Mesodermal cell (in vitro differentiated cells): ENCODE data around the gene ALKBH7.
"Not testable (repeated sequence)": the region's sequence is repeated elsewhere in the genome, so short reads cannot be mapped to it uniquely, and the experiment has no call there.

Experiments used
- H3K27ac ChIP-seq: 2 replicates; pipeline ENCODE4 v1.7.0; 2013; ENCODE audit warnings: mild to moderate bottlenecking, low read depth, low read length, moderate library complexity; ENCODE audit not compliant: severe bottlenecking
- H3K36me3 ChIP-seq: 2 replicates; pipeline ENCODE4 v1.7.1; 2013; ENCODE audit warnings: mild to moderate bottlenecking, low read length, moderate library complexity; ENCODE audit not compliant: control insufficient read depth, insufficient read depth
- H3K4me1 ChIP-seq: one replicate; pipeline ENCODE4 v1.7.1; 2013; ENCODE audit warnings: mild to moderate bottlenecking, low read length; ENCODE audit not compliant: insufficient read depth, control insufficient read depth, poor library complexity, severe bottlenecking
- H3K4me3 ChIP-seq: 2 replicates; pipeline ENCODE4 v1.7.0; 2013; ENCODE audit warnings: low read length, control low read depth, mild to moderate bottlenecking; ENCODE audit not compliant: insufficient read depth, poor library complexity, severe bottlenecking; ENCODE audit errors: extremely low read depth
- H3K9me3 ChIP-seq: 2 replicates; pipeline ENCODE4 v1.7.1; 2013; ENCODE audit warnings: mild to moderate bottlenecking, low read length, moderate library complexity; ENCODE audit not compliant: control insufficient read depth
- WGBS, 2 experiments: methylation state at CpG; one replicate each; pipeline ENCODE4 v1.1.5; 2013; ENCODE audit warnings: missing lambda C conversion rate in 2 of 2; ENCODE audit not compliant: insufficient coverage in 2 of 2; 5-methylcytosine and 5-hydroxymethylcytosine counted together

ALKBH7 gene

GRCh38 chr19:6400062-6400944 is 27.7 kb downstream of the ALKBH7 start:
- H3K9me3 ChIP-seq, H3K27ac ChIP-seq, H3K36me3 ChIP-seq, H3K4me1 ChIP-seq, H3K4me3 ChIP-seq: not testable (repeated sequence)
- WGBS, 2 experiments = 92 to 97% methylated on average over 11 to 13 of the region's 23 CpGs

GRCh38 chr19:6402058-6402457 is 29.5 kb downstream of the ALKBH7 start:
- 92 to 97% methylated on average over 9 of the region's 10 CpGs for WGBS, 2 experiments

GRCh38 chr19:6402837-6403608 is 30.4 kb downstream of the ALKBH7 start:
- Histone ChIP-seq H3K4me3 (no peak overlapping the region), H3K4me1 (peaks cover 10% of the 10 kb centered on the region), H3K27ac (peak overlapping the region; percentile 33), H3K36me3 (no peaks in the 10 kb centered on the region), H3K9me3 (no peaks in the 10 kb centered on the region)
- 85 to 86% methylated on average over 19 of the region's 22 CpGs for WGBS, 2 experiments

More at GRCh38 chr19:6402058-6402457, 29.5 kb downstream of the ALKBH7 start:
- no peaks in the 10 kb centered on the region for H3K36me3 ChIP-seq
- H3K9me3 ChIP-seq = no peaks in the 10 kb centered on the region
- no peak overlapping the region for H3K4me3 ChIP-seq
- H3K27ac ChIP-seq = peak overlapping the region; percentile 5
- peaks cover 10% of the 10 kb centered on the region for H3K4me1 ChIP-seq

- H3K4me3 ChIP-seq = no peak overlapping the region
- no peaks in the 10 kb centered on the region for H3K9me3 ChIP-seq
- H3K36me3 ChIP-seq = no peaks in the 10 kb centered on the region
- H3K4me1 ChIP-seq = peaks cover 10% of the 10 kb centered on the region
- 90 to 93% methylated on average over 3 to 5 of the region's 5 CpGs for WGBS, 2 experiments
- H3K27ac ChIP-seq = no peak overlapping the region
These were observed 33.8 kb downstream of the ALKBH7 start for GRCh38 chr19:6406401-6406800.

GRCh38 chr19:6409346-6409745 is 36.8 kb downstream of the ALKBH7 start:
- WGBS, 2 experiments = 87 to 95% methylated on average over 5 to 6 of the region's 6 CpGs
- Histone ChIP-seq H3K36me3 (peaks cover 19% of the 10 kb centered on the region), H3K4me1 (no peaks in the 10 kb centered on the region), H3K27ac (no peak overlapping the region), H3K9me3 (no peaks in the 10 kb centered on the region), H3K4me3 (no peak overlapping the region)

GRCh38 chr19:6412061-6412446 is 39.5 kb downstream of the ALKBH7 start:
- no peaks in the 10 kb centered on the region for H3K4me1 ChIP-seq

GRCh38 chr19:6412447-6413091 is 40.0 kb downstream of the ALKBH7 start:
- WGBS, 2 experiments = 82 to 88% methylated on average over 13 to 14 of the region's 15 CpGs
- Histone ChIP-seq H3K4me3 (no peak overlapping the region), H3K27ac (peak overlapping the region; percentile 5), H3K9me3 (no peaks in the 10 kb centered on the region), H3K4me1 (no peaks in the 10 kb centered on the region), H3K36me3 (peaks cover 51% of the 10 kb centered on the region)

More at GRCh38 chr19:6412061-6412446, 39.5 kb downstream of the ALKBH7 start:
- Histone ChIP-seq H3K4me3 (no peak overlapping the region), H3K36me3 (peaks cover 46% of the 10 kb centered on the region), H3K9me3 (no peaks in the 10 kb centered on the region), H3K27ac (peak overlapping the region; percentile 5)
- 90 to 96% methylated on average over 9 to 11 of the region's 12 CpGs for WGBS, 2 experiments

- Histone ChIP-seq H3K36me3 (peaks cover 58% of the 10 kb centered on the region), H3K27ac (no peak overlapping the region), H3K4me3 (no peak overlapping the region), H3K4me1 (no peaks in the 10 kb centered on the region), H3K9me3 (no peaks in the 10 kb centered on the region)
- WGBS, 2 experiments = no CpG with 5 or more reads among the region's 10 CpGs
These were observed 40.7 kb downstream of the ALKBH7 start for GRCh38 chr19:6413291-6413690.

DNA sequence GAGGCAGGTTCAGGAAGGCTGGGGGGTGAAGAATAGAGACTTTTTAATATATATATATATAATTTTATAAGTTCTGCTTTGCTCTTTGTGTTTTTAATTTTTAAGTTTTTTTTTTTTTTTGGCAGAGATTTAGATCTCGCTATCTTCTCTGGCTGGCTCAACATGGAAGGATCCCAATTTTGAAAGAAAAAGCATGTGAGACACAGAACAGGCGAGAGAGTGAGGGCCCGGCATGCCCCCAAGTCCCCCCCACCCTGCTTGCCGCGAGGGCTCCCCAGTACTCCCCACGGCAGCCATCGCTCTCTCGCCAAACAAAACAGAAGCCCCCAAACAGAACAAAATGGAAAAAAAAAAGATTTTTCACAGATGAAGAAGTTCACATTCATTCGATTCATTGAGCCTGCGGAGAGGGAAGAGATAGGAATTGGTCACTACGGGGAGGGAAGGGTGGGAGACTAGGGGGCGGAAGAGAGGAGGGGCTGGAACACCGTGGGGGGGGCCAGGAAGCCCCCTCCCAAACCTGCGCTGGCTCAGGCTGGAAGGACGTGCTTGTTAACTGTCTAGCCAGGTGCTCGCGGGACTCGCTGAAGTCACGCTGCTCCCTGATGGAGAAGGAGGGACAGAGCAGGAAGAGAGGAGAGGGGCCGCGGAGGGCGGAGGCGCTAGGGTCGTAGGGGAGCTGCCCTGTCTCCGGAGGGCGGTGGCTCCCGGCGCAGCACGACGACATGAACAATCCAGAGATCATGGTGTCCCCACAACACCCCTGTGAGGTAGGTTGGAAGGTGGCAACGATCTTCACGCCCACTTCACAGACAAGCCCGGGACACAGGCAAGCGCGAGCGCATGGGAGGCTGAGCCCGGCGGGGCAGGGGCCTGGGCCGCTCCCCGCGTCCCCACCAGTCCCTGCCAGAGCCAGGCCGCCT is 41.4 kb downstream of the ALKBH7 start:
- peaks cover 65% of the 10 kb centered on the region for H3K36me3 ChIP-seq
- no peaks in the 10 kb centered on the region for H3K9me3 ChIP-seq
- WGBS, 2 experiments = 87% methylated on average over 30 of the region's 42 CpGs
- no peak overlapping the region for H3K4me3 ChIP-seq
- no peak overlapping the region for H3K27ac ChIP-seq
- H3K4me1 ChIP-seq = no peaks in the 10 kb centered on the region
